CD4-positive, alpha-beta T cell treated with Interferon alpha-2 for 1 hour (primary cell): ENCODE data around the gene LRMDA.

Experiments used
- DNase-seq, 2 donors: peaks; one replicate each; pipeline ENCODE4 v3.0.0-alpha.2; 2020 to 2022

LRMDA gene

DNA sequence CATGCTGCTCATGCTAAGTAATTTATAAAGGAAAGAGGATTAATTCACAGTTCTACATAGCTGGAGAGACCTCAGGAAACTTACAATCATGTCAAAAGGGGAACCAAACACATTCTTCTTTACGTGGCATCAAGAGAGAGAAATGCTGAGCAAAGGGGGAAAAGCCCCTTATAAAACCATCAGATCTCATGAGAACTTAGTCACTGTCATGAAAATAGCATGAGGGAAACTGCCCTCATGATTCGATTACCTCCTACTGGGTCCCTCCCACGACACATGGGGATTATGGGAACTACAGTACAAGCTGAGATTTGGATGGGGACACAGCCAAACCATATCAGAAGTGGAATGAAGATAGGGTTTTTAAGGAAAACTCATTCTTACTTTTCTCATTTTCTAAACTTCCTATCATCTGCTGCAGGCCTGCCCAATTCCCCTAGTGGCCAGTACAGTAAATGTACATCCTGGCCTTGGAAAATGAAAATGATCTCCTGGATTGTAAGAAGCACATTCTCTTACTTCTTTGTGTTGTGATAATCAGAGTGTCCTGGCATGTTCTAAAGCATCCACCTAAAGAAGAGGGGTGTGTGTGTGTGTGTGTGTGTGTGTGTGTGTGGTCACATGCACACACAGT is 421.5 kb downstream of the LRMDA start:
- no peak for DNase-seq

DNA sequence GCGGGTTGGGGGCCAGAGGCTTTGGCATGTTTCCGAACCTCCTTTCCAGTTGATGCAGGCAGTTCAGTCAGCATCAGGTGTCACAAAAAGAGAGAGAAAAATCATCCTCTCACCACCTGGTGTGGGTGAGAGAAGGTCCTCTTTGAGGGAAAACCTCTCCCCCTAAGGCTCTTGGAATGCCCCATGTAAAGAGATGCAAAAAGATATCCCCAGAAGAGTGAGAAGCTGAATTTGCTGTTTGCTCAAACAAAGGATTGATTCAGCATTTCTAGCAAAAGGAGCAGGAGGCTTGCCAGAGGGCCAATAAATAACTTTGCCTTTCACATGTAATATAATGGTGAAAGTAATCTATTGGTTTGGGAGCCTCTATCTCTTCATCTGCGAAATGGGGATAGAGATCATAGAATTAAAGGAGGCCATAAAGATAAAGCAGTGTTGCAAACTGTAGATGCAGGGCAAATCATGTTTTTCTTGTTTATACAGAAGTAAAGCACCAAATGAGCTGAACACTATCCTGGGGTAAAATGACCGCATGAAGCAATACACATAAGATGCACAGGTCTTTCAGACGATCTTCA is 425.9 kb downstream of the LRMDA start:
- DNase-seq, result no peak

DNA sequence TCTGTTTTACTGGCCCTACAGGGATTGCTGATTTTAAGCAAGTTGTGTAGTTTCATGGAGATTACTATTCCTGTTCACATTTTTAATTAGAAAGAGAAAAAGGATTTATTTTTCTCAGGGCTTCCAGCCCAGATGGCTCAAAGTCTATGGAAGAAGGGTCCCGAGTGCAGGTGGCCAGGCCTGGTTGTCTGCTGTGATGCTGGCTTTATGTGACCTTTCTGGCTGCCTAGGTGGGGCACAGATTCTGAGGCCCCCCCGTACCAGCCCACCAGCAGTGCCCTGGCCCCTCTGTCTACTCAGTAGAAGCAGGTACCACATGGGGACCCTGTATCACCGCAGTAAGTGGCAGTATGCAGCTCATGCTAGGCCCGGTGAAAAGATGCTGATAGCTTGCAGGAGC is 426.5 kb downstream of the LRMDA start:
- no peak for DNase-seq

DNA sequence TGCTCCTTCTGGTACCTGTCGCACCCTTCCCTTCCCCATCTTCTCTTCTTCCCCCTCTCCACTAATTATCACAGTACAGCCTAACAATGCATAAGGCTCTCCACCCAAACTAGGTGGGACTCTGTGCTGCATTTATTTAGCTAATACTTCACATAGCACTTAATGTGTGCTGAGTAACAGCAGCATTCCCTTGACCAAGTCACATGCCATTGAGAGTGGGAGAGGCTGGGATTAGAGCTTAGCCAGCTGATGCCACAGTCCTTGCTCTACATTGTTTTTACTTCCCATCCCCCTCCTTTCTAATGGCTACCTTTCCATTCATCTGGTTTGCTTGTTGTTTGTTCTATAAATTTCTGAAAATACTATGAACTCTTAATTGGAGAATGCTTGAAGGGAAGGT is 426.9 kb downstream of the LRMDA start:
- DNase-seq, result no peak

GRCh38 chr10:75859141-75859540 is 427.7 kb downstream of the LRMDA start:
- DNase-seq, result no peak

- DNase-seq, result no peak
These were observed 428.6 kb downstream of the LRMDA start for GRCh38 chr10:75860009-75860408.

DNA sequence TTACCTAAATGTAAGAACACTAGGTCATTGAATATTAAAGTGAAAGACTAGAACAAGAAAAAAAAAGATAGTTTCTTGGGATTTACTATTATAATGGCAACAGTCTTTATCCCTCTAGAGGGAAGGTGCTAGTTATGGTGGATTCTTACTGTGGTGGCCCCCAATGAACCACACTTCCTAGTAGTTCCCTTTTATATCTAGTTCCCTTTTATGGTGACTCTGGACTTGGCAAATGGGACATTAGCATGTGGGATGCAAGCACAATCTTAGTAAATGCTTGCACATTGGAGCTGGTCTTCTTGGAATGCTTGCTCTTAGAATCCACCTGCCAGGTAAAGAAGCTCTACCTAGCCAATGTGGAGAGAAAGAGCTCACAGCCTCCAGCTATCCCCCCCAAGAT is 430.2 kb downstream of the LRMDA start:
- DNase-seq, result no peak

DNA sequence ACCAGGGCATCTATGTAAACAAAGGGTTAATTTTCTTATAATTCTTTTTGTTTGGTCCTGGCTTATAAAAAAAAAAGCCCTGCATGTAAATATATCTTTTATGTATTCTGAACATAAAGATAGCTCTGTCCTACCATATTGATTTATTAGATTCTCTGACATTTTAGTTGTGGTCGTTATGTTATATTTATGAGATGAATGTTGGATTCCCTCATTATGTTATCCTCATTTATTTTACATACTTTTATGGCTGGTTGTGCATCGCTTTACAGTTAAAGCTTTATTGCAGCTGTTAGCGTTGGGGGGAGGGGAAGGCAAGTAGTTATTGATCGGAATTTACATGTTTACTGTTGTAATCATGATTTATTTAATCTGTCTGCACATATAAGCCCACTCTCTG is 431.5 kb downstream of the LRMDA start:
- no peak for DNase-seq

DNA sequence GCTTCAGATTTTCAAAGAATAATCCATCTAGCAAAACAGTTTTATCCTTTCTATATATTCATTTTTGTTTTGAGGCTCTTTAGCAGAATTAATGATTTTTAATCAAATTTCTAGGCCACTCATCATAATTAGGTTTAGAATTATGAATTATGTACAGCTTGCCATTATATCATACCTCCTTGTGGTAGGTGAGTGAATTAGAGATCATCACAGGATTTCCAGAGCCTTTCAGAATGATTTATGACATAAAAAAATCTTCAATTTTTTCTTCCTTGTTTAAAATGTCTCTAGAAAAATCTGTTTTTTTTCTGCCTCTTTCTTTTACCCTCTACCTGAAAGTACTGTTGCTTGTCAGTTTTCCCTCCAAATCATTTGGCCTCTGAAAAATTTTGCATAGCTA is 433.3 kb downstream of the LRMDA start:
- DNase-seq, result no peak

- no peak for DNase-seq
These were observed 434.2 kb downstream of the LRMDA start for GRCh38 chr10:75865413-75866299.

DNA sequence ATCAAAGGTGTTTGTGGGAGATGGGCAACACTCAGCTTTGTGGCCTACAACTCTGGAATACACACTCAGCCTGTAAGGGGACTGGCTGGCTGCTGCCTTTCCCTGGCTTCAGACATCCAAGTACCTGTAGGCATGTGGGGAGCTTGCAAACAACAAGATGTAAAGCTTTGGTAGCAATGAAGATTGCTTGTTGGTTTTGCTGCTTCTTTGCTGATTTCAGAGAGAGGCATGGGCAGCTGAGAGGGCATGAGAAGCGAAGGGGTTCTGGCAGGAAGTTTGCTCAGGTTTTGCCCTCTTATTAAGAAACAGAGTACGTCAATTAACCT is 434.8 kb downstream of the LRMDA start:
- no peak for DNase-seq

DNA sequence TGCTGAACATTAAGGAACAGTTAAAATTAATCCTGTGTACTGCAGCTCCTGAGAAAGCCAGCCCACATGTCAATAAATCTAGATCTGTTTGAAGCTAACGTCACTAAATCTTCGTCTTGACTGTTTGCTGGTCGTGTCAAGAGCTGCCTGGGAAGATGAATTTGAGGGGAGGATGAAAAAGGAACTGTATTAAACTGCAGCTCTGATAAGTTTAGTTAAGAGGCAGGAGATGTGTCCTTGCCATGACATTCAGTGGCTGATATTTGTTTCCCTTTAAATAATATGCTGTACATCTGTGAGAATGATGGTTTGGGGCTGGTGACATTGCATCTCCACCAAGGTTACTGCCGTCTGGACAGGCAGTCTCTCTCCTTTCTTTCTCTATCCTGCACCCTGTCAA is 435.3 kb downstream of the LRMDA start:
- no peak for DNase-seq

DNA sequence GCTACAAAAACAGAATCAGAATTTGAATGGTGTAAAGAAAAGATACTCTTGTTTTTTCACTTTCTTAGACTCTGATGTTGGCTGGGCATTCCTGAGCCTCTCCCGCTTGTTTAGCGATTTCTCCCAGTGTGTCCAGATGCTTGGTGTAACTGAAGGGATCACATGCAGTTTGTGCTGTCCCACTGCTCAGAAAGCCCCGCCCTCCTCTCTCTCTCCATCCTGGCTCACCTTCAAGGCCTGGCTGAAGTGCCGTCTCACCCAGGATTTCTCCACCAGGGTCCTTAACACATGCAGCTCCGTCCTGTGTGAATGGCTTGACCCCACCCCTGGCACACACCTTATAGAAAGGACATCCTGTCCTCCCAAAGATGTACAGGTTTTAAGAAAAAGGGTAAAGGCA is 437.1 kb downstream of the LRMDA start:
- DNase-seq, result no peak

DNA sequence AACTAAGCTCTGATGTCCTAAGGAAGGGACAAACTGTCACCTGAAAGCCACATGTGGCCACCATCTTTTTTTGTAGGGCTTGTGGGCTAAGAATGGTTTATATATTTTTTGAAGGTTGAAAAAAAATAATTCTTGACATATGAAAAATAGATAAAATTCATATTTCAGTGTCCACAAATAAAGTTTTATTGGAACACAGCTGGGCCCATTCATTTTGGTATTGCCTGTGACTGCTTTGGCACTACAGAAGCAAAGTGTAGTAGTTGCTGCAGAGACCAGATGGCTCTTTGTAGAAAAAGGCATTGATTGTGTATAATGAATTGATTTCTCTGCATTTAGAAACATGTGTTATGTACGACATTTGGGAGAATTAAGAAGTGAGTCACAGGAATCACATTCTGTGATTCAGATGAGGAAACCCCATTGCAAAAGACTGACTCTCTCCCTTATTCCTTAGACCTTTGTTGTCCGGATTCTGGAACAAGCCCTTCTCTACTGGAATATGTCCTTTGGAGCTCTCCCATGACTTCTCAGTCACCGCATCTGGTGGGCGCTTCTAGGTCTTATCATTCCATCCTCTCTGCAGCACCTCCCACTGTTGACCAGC is 438.7 kb downstream of the LRMDA start:
- no peak for DNase-seq

GRCh38 chr10:75875740-75876139 is 444.3 kb downstream of the LRMDA start:
- DNase-seq, result no peak

DNA sequence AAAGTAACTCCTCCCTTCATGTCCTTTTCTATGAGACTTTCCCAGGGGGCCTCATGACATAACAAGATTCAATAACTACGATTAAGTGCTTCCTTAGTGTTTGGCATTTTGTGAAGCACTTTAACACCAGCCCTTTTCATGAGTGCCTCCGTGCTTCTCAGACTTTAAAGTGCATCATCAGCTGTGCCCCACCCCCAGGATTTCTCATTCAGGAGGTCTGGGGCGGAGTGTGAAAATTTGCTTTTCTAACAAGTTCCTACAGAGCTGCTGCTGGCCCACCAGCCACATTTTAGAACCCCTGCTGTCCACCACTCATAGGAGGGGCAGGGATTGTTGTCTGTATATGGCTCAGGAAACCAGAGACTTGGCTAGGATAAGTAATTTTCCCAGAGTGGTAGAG is 445.3 kb downstream of the LRMDA start:
- no peak for DNase-seq

- no peak for DNase-seq
These were observed 446.5 kb downstream of the LRMDA start for GRCh38 chr10:75877877-75878276.

- no peak for DNase-seq
These were observed 447.2 kb downstream of the LRMDA start for GRCh38 chr10:75878586-75878985.

DNA sequence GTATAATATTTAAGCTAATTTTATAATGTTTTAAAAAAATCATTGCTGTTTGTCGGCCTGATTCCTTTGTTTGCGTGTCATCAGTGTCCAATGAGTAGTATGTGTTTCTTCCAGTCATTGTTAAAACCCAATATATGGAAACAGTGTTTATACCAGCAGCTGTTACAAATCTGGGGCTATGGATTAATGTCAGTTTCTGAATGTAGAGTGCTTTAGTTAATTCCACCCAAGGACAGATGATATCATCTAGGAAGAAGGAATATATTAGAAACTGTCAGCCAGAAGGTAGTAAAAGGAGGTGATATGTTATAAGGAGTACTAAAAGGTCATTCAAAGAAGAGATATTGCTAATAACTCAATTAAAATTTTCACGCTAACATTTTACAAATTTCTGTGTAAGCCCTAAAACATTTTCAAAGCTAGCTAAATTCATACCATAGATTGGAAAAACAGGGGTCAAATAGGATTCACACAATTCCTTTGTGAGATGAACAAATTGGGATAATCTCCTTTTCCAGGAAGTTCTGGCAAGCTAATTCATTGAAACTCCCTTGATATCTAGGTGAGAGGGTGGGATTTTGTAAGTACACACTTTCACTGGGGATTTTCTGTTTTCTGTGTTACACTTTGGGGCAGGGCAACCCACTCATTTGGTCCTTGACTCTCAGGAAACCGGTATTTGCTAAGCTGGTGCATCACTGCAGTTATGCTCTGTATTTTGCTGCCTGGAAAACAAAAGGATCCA is 448.8 kb downstream of the LRMDA start:
- DNase-seq, result no peak

- DNase-seq, result no peak
These were observed 452.0 kb downstream of the LRMDA start for GRCh38 chr10:75883081-75884072.

DNA sequence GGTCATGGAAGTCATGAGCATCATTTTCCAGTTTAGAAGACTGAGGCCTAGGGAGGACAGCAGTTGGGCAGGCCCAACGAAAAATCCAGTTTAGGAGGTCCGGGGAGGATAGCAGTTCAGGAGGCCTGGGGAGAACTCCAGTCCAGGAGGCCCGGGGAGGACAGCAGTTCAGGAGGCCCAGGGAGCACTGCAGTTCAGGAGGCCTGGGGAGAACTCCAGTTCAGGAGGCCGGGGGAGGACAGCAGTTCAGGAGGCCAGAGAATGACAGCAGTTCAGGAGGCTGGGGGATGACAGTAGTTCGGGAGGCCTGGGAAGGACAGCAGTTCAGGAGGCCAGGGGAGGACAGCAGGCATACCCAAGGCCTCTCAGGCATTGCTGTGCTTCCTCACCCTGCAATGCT is 453.4 kb downstream of the LRMDA start:
- DNase-seq, result no peak

DNA sequence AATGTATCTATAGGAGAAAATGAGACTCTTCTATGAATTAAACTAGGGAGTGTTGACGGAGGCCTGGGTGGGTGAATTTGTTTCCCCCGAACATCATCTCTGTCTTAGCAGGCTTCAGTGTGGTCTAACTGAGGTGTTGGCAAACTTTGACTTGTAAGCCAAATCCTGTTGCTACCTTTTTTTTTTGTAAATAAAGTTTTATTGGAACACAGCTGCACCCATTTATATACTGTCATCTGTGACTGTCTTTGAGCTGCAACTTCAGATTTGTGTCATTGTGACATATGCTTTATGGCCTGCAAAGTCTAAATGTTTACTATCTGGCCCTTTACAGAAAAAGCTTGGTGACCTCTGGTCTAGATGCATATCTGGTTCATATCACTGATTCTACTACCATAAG is 455.9 kb downstream of the LRMDA start:
- no peak for DNase-seq
